HEK293 (cell line): ENCODE measurements around the gene RBMS1.

Experiments
- CTCF ChIA-PET: fragments of 350-600 bp; formaldehyde crosslinking; extraction: SDS; loops from one replicate; lab custom pipeline; 2021; ENCODE audit warnings: antibody characterized with exemption; lab: Yijun Ruan, JAX
- POLR2A ChIA-PET: fragments of 300-600 bp; formaldehyde crosslinking; extraction: SDS; loops from one replicate; lab custom pipeline; 2020; ENCODE audit warnings: antibody characterized with exemption, inconsistent platforms; lab: Yijun Ruan, JAX
- H3K27ac ChIP-seq: fragments of 200-500 bp; sonication (Bioruptor generic); 2 replicates; pipeline ENCODE4 v1.5.1; 2014; ENCODE audit warnings: low read depth, low read length, control low read depth, inconsistent platforms; ENCODE audit errors: extremely low read depth
- H3K36me3 ChIP-seq, 2 experiments: fragments of 200-500 bp in 1 of 2; sonication (Bioruptor generic) in 1 of 2; 1 replicate in 1 of 2; 2 replicates in 1 of 2; pipeline ENCODE4 v1.5.1; 2014 to 2017; ENCODE audit warnings: inconsistent platforms in 2 of 2, low read length in 2 of 2; ENCODE audit not compliant: control insufficient read depth in 2 of 2, insufficient read depth in 1 of 2
- H3K4me1 ChIP-seq: fragments of 200-500 bp; sonication (Bioruptor generic); 2 replicates; pipeline ENCODE4 v1.5.1; 2014; ENCODE audit warnings: mild to moderate bottlenecking, low read length, inconsistent platforms; ENCODE audit not compliant: control insufficient read depth, insufficient read depth
- H3K4me3 ChIP-seq: 2 replicates; pipeline ENCODE4 v1.5.1; 2011; ENCODE audit warnings: low read depth, mild to moderate bottlenecking, control low read depth, low read length, moderate library complexity
- H3K9me3 ChIP-seq: fragments of 200-500 bp; sonication (Bioruptor generic); 2 replicates; pipeline ENCODE4 v1.5.1; 2014; ENCODE audit warnings: low read depth, low read length, inconsistent platforms; ENCODE audit not compliant: control insufficient read depth, insufficient read depth
- IKZF3 ChIP-seq: fragments of 450-650 bp; IDR thresholded peaks from 2 replicates; pipeline ENCODE4 v1.5.0; 2018; ENCODE audit warnings: missing biosample characterization, mild to moderate bottlenecking, missing genetic modification characterization, moderate library complexity
- SCRT1 ChIP-seq: fragments of 450-650 bp; formaldehyde crosslinking; IDR thresholded peaks from 2 replicates; pipeline ENCODE4 v1.5.1; 2016; ENCODE audit warnings: missing biosample characterization, missing genetic modification characterization, borderline replicate concordance
- ZBTB7A ChIP-seq: fragments of 450-650 bp; formaldehyde crosslinking; IDR thresholded peaks from 2 replicates; pipeline ENCODE4 v1.5.1; 2016; ENCODE audit warnings: low read depth, missing biosample characterization, missing genetic modification characterization
- ZNF112 ChIP-seq: fragments of 450-650 bp; formaldehyde crosslinking; IDR thresholded peaks from 2 replicates; pipeline ENCODE4 v1.5.0; 2017; ENCODE audit warnings: missing biosample characterization, missing genetic modification characterization
- ZNF132 ChIP-seq: fragments of 450-650 bp; formaldehyde crosslinking; IDR thresholded peaks from 2 replicates; pipeline ENCODE4 v1.5.1; 2017; ENCODE audit warnings: missing biosample characterization, missing genetic modification characterization, borderline replicate concordance
- ZNF174 ChIP-seq: fragments of 450-650 bp; formaldehyde crosslinking; IDR thresholded peaks from 2 replicates; pipeline ENCODE4 v1.5.0; 2017; ENCODE audit warnings: missing biosample characterization, mild to moderate bottlenecking, missing genetic modification characterization
- ZNF19 ChIP-seq: fragments of 450-650 bp; formaldehyde crosslinking; IDR thresholded peaks from 2 replicates; pipeline ENCODE4; 2016; ENCODE audit warnings: missing biosample characterization, missing genetic modification characterization, low read depth
- ZNF221 ChIP-seq: fragments of 450-650 bp; formaldehyde crosslinking; IDR thresholded peaks from 2 replicates; pipeline ENCODE4 v1.5.1; 2017; ENCODE audit warnings: missing biosample characterization, missing genetic modification characterization, borderline replicate concordance
- ZNF37A ChIP-seq: fragments of 450-650 bp; IDR thresholded peaks from 2 replicates; pipeline ENCODE4 v1.5.1; 2018; ENCODE audit warnings: missing biosample characterization, missing genetic modification characterization
- ZNF544 ChIP-seq: fragments of 450-650 bp; formaldehyde crosslinking; IDR thresholded peaks from 2 replicates; pipeline ENCODE4 v1.5.0; 2017; ENCODE audit warnings: missing biosample characterization, missing genetic modification characterization
- ZNF585B ChIP-seq: fragments of 450-650 bp; formaldehyde crosslinking; IDR thresholded peaks from 2 replicates; pipeline ENCODE4 v1.5.1; 2016; ENCODE audit warnings: missing biosample characterization, missing genetic modification characterization
- ZNF621 ChIP-seq: fragments of 450-650 bp; formaldehyde crosslinking; IDR thresholded peaks from 2 replicates; pipeline ENCODE4 v1.5.1; 2017; ENCODE audit warnings: missing biosample characterization, missing genetic modification characterization
- ZNF629 ChIP-seq: fragments of 450-650 bp; formaldehyde crosslinking; IDR thresholded peaks from 2 replicates; pipeline ENCODE4 v1.5.1; 2017; ENCODE audit warnings: missing biosample characterization, missing genetic modification characterization
- ZNF677 ChIP-seq: fragments of 450-650 bp; IDR thresholded peaks from 2 replicates; pipeline ENCODE4 v1.5.0; 2018; ENCODE audit warnings: missing biosample characterization, mild to moderate bottlenecking, missing genetic modification characterization, moderate library complexity
- ZNF76 ChIP-seq: fragments of 450-650 bp; formaldehyde crosslinking; IDR thresholded peaks from 2 replicates; pipeline ENCODE4; 2016; ENCODE audit warnings: low read depth, missing biosample characterization, missing genetic modification characterization, borderline replicate concordance
- TF ChIP-seq, protein P1 (sequence below): fragments of 450-650 bp; formaldehyde crosslinking; IDR thresholded peaks from 2 replicates; pipeline ENCODE4 v1.5.1; 2016; ENCODE audit warnings: missing biosample characterization, missing genetic modification characterization
- TF ChIP-seq, protein P2 (sequence below): fragments of 450-650 bp; formaldehyde crosslinking; IDR thresholded peaks from 2 replicates; pipeline ENCODE4 v1.5.1; 2016; ENCODE audit warnings: missing biosample characterization, missing genetic modification characterization
- TF ChIP-seq, protein P3 (sequence below): fragments of 450-650 bp; formaldehyde crosslinking; IDR thresholded peaks from 2 replicates; pipeline ENCODE4 v1.5.1; 2017; ENCODE audit warnings: missing biosample characterization, missing genetic modification characterization

Gene RBMS1

DNA sequence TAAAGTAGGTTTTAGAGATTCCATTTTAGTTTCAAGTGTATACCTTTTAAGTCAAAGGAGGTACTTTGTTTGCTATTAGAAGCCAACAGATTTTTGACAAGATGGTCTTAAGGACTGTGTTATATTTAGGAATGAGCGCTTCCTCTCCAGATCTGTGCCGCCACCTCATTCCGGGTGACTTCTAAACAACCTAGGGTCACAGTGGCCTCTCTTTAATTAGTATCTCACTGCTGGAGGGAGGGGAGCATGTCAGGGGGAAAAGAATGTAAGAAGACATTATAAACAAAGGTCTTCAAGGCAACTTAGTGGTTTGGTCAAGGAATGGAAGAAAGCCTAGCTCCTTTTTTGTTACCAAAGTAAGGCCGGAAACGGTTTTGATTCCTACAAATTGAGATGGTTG lies 67.0 kb downstream of the RBMS1 start:
- H3K36me3 ChIP-seq, result no peaks in the 10 kb centered on the region
- TF ChIP-seq ZBTB7A (tag by site-specific recombination) (no peak), ZNF174 (tag by site-specific recombination) (no peak), ZNF37A (no peak), ZNF585B (tag by site-specific recombination) (no peak), IKZF3 (tag by site-specific recombination) (no peak), ZNF544 (tag by site-specific recombination) (no peak), ZNF621 (no peak), ZNF221 (tag by site-specific recombination) (no peak)
- TF ChIP-seq, all 188 proteins: peak for 0
- H3K4me3 ChIP-seq, result no peak overlapping the region
- ChIA-PET CTCF (interaction anchor here (0.7 kb wide), 1 partner anchor 540 kb away, joined by 3 read pairs; no protein-coding TSS in a partner anchor), POLR2A (no interaction called here)
- peaks cover 13% of the 10 kb centered on the region for H3K4me1 ChIP-seq
- H3K9me3 ChIP-seq, result no peaks in the 10 kb centered on the region; the same call in 1 of the 2 replicates
- H3K27ac ChIP-seq, result no peak overlapping the region

DNA sequence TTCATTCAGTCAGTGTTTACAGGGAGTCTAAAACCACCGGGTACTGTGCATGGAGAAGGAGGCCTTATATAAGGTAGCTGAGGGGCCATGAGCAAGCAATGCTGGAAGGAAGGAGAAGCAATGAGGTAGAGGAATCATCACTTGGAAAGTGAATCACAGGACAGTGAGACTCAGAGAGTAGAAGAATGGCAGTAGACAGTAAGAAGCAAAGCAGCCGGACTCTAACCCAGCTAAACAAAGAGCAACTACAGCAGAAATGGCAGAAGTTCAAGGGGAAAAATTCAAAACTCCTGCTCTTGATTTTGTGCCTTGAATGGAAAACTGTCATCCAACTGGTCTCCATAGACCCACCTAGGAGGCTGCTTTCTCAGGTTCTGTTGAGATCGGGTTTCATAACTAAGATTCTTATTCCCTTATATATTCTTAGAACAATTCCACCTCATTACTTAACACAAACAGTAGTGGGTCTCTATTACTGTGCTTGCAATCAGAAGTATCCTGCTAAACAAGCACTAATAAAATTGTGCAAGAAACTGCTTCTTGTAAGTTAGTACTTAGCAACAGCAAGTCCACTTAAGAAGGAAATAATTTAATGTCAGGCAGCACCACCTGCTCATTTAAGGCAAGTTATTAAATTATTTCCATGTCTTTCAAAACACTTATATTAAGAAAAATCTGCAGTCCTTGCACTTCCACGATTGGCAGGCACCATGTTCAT lies 68.0 kb downstream of the RBMS1 start:
- H3K4me1 ChIP-seq, result peaks cover 13% of the 10 kb centered on the region
- H3K4me3 ChIP-seq, result no peak overlapping the region
- CTCF ChIA-PET, result interaction anchor here (0.5 kb wide), 1 partner anchor 167 kb away, joined by 3 read pairs; no protein-coding TSS in a partner anchor
- H3K27ac ChIP-seq, result no peak overlapping the region
- no peaks in the 10 kb centered on the region; the same call in 1 of the 2 replicates for H3K9me3 ChIP-seq
- no peaks in the 10 kb centered on the region for H3K36me3 ChIP-seq
- TF ChIP-seq ZNF19 (tag by site-specific recombination) (no peak), SCRT1 (tag by site-specific recombination) (no peak), ZNF112 (tag by site-specific recombination) (no peak), ZNF76 (tag by site-specific recombination) (no peak), ZNF132 (no peak), ZNF629 (tag by site-specific recombination) (no peak), ZNF677 (no peak)
- TF ChIP-seq, protein P1, sequence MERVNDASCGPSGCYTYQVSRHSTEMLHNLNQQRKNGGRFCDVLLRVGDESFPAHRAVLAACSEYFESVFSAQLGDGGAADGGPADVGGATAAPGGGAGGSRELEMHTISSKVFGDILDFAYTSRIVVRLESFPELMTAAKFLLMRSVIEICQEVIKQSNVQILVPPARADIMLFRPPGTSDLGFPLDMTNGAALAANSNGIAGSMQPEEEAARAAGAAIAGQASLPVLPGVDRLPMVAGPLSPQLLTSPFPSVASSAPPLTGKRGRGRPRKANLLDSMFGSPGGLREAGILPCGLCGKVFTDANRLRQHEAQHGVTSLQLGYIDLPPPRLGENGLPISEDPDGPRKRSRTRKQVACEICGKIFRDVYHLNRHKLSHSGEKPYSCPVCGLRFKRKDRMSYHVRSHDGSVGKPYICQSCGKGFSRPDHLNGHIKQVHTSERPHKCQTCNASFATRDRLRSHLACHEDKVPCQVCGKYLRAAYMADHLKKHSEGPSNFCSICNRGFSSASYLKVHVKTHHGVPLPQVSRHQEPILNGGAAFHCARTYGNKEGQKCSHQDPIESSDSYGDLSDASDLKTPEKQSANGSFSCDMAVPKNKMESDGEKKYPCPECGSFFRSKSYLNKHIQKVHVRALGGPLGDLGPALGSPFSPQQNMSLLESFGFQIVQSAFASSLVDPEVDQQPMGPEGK (tag by site-specific recombination), result no peak
- TF ChIP-seq, protein P2, sequence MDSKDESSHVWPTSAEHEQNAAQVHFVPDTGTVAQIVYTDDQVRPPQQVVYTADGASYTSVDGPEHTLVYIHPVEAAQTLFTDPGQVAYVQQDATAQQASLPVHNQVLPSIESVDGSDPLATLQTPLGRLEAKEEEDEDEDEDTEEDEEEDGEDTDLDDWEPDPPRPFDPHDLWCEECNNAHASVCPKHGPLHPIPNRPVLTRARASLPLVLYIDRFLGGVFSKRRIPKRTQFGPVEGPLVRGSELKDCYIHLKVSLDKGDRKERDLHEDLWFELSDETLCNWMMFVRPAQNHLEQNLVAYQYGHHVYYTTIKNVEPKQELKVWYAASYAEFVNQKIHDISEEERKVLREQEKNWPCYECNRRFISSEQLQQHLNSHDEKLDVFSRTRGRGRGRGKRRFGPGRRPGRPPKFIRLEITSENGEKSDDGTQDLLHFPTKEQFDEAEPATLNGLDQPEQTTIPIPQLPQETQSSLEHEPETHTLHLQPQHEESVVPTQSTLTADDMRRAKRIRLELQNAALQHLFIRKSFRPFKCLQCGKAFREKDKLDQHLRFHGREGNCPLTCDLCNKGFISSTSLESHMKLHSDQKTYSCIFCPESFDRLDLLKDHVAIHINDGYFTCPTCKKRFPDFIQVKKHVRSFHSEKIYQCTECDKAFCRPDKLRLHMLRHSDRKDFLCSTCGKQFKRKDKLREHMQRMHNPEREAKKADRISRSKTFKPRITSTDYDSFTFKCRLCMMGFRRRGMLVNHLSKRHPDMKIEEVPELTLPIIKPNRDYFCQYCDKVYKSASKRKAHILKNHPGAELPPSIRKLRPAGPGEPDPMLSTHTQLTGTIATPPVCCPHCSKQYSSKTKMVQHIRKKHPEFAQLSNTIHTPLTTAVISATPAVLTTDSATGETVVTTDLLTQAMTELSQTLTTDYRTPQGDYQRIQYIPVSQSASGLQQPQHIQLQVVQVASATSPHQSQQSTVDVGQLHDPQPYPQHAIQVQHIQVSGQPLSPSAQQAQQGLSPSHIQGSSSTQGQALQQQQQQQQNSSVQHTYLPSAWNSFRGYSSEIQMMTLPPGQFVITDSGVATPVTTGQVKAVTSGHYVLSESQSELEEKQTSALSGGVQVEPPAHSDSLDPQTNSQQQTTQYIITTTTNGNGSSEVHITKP (tag by site-specific recombination), result no peak
- TF ChIP-seq, protein P3, sequence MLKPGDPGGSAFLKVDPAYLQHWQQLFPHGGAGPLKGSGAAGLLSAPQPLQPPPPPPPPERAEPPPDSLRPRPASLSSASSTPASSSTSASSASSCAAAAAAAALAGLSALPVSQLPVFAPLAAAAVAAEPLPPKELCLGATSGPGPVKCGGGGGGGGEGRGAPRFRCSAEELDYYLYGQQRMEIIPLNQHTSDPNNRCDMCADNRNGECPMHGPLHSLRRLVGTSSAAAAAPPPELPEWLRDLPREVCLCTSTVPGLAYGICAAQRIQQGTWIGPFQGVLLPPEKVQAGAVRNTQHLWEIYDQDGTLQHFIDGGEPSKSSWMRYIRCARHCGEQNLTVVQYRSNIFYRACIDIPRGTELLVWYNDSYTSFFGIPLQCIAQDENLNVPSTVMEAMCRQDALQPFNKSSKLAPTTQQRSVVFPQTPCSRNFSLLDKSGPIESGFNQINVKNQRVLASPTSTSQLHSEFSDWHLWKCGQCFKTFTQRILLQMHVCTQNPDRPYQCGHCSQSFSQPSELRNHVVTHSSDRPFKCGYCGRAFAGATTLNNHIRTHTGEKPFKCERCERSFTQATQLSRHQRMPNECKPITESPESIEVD (tag by site-specific recombination), result no peak
- TF ChIP-seq, all 188 proteins: peak for 0
- POLR2A ChIA-PET, result no interaction called here
